H9 (cell line): Measurements from ENCODE around the gene STRIP1. TPM values are rescaled to one million over a fixed set of nuclear protein-coding genes. Genes with fewer than 3 reads are reported as not detected.

Experiments used
- DNase-seq: peaks from one replicate; pipeline ENCODE4 v3.0.0-alpha.2; 2017
- H2AFZ ChIP-seq: one replicate; pipeline ENCODE4 v1.6.1; 2013; ENCODE audit warnings: mild to moderate bottlenecking, low read length, control low read depth, moderate library complexity
- H2AK5ac ChIP-seq: 2 replicates; pipeline ENCODE4 v1.6.1; 2013; ENCODE audit warnings: low read length, control low read depth, mixed read lengths; ENCODE audit not compliant: insufficient read length
- H2BK120ac ChIP-seq: one replicate; pipeline ENCODE4 v1.6.1; 2013; ENCODE audit warnings: low read depth, mild to moderate bottlenecking, low read length, control low read depth, inconsistent platforms; ENCODE audit not compliant: poor library complexity, severe bottlenecking
- H2BK12ac ChIP-seq: 2 replicates; pipeline ENCODE4 v1.6.1; 2013; ENCODE audit warnings: low read length, control low read depth, mixed read lengths, low read depth; ENCODE audit not compliant: insufficient read length
- H2BK15ac ChIP-seq: 2 replicates; pipeline ENCODE4 v1.6.1; 2013; ENCODE audit warnings: low read depth, low read length, control low read depth
- H2BK20ac ChIP-seq: one replicate; pipeline ENCODE4 v1.6.1; 2013; ENCODE audit warnings: low read depth, mild to moderate bottlenecking, low read length, control low read depth, inconsistent platforms; ENCODE audit not compliant: poor library complexity, severe bottlenecking
- H2BK5ac ChIP-seq: 2 replicates; pipeline ENCODE4 v1.6.1; 2013; ENCODE audit warnings: low read length, control low read depth, mixed read lengths; ENCODE audit not compliant: insufficient read length
- H3K14ac ChIP-seq: 2 replicates; pipeline ENCODE4 v1.6.1; 2013; ENCODE audit warnings: low read length, control low read depth; ENCODE audit not compliant: insufficient read depth
- H3K18ac ChIP-seq: 2 replicates; pipeline ENCODE4 v1.6.1; 2013; ENCODE audit warnings: low read depth, mild to moderate bottlenecking, mixed read lengths, low read length, control low read depth; ENCODE audit not compliant: insufficient read length
- H3K23ac ChIP-seq: 2 replicates; pipeline ENCODE4 v1.6.1; 2013; ENCODE audit warnings: low read length, control low read depth, mixed read lengths, low read depth; ENCODE audit not compliant: insufficient read length
- H3K23me2 ChIP-seq: 2 replicates; pipeline ENCODE4 v1.6.1; 2013; ENCODE audit warnings: low read depth, mild to moderate bottlenecking, mixed read lengths, low read length, control low read depth; ENCODE audit not compliant: insufficient read length, poor library complexity, severe bottlenecking
- H3K27ac ChIP-seq: 2 replicates; pipeline ENCODE4 v1.5.1; 2013; ENCODE audit warnings: low read length, control low read depth, mixed read lengths, low read depth; ENCODE audit not compliant: insufficient read length
- H3K27me3 ChIP-seq: 2 replicates; pipeline ENCODE4 v1.6.1; 2013; ENCODE audit warnings: low read length, control low read depth, inconsistent platforms; ENCODE audit not compliant: insufficient read depth
- H3K4ac ChIP-seq: 2 replicates; pipeline ENCODE4 v1.6.1; 2013; ENCODE audit warnings: low read depth, mild to moderate bottlenecking, control low read depth, inconsistent platforms, low read length, moderate library complexity
- H3K4me1 ChIP-seq: 2 replicates; pipeline ENCODE4 v1.6.1; 2013; ENCODE audit warnings: low read length, control low read depth, inconsistent platforms; ENCODE audit not compliant: insufficient read depth
- H3K4me2 ChIP-seq: 2 replicates; pipeline ENCODE4 v1.6.1; 2013; ENCODE audit warnings: low read length, control low read depth, mixed read lengths; ENCODE audit not compliant: insufficient read length, insufficient read depth
- H3K56ac ChIP-seq: 2 replicates; pipeline ENCODE4 v1.6.1; 2013; ENCODE audit warnings: low read depth, mild to moderate bottlenecking, mixed read lengths, low read length, control low read depth; ENCODE audit not compliant: insufficient read length
- H3K79me1 ChIP-seq: 2 replicates; pipeline ENCODE4 v1.6.1; 2013; ENCODE audit warnings: low read depth, mild to moderate bottlenecking, moderate library complexity, low read length, control low read depth, inconsistent platforms; ENCODE audit not compliant: insufficient read depth, poor library complexity, severe bottlenecking
- H3K79me2 ChIP-seq: 2 replicates; pipeline ENCODE4 v1.6.1; 2013; ENCODE audit warnings: low read length, control low read depth, inconsistent platforms; ENCODE audit not compliant: insufficient read depth
- H3K9ac ChIP-seq: 2 replicates; pipeline ENCODE4 v1.6.1; 2013; ENCODE audit warnings: low read length, control low read depth, mixed read lengths; ENCODE audit not compliant: insufficient read length; ENCODE audit errors: extremely low read depth
- H3K9me3 ChIP-seq: one replicate; pipeline ENCODE4 v1.6.1; 2013; ENCODE audit warnings: low read depth, low read length, inconsistent platforms; ENCODE audit not compliant: control insufficient read depth
- H3T11ph ChIP-seq: one replicate; pipeline ENCODE4 v1.6.1; 2013; ENCODE audit warnings: mild to moderate bottlenecking, low read length, control low read depth, inconsistent platforms
- H4K20me1 ChIP-seq: one replicate; pipeline ENCODE4 v1.6.1; 2013; ENCODE audit not compliant: control insufficient read depth, insufficient read length, insufficient read depth
- H4K5ac ChIP-seq: 2 replicates; pipeline ENCODE4 v1.6.1; 2013; ENCODE audit warnings: low read depth, mild to moderate bottlenecking, mixed read lengths, low read length, control low read depth; ENCODE audit not compliant: insufficient read length
- H4K8ac ChIP-seq: replicated peaks from 2 replicates; pipeline ENCODE4 v1.6.1; 2013; ENCODE audit warnings: low read length, control low read depth, mixed read lengths, low read depth; ENCODE audit not compliant: insufficient read length
- H4K91ac ChIP-seq: 2 replicates; pipeline ENCODE4 v1.6.1; 2013; ENCODE audit warnings: low read depth, mild to moderate bottlenecking, moderate library complexity, mixed read lengths, low read length, control low read depth; ENCODE audit not compliant: insufficient read length
- H3K27ac Mint-ChIP-seq, 3 experiments: 2 replicates in 2 of 3; 3 replicates in 1 of 3; pipeline ENCODE4 v1.8.0; 2020 to 2021; ENCODE audit warnings: mixed read lengths in 3 of 3, mild to moderate bottlenecking in 1 of 3, moderate library complexity in 1 of 3
- H3K27me3 Mint-ChIP-seq: 2 replicates; pipeline ENCODE4 v1.8.0; 2021; ENCODE audit warnings: low read depth, mild to moderate bottlenecking, moderate library complexity, mixed read lengths
- H3K36me3 Mint-ChIP-seq, 3 experiments: 2 replicates in 2 of 3; 3 replicates in 1 of 3; pipeline ENCODE4 v1.8.0; 2020 to 2021; ENCODE audit warnings: low read depth in 3 of 3, mixed read lengths in 3 of 3; ENCODE audit not compliant: insufficient read depth in 1 of 3
- H3K4me1 Mint-ChIP-seq, 2 experiments: 2 replicates each; pipeline ENCODE4 v1.8.0; 2020; ENCODE audit warnings: mixed read lengths in 2 of 2
- H3K4me3 Mint-ChIP-seq, 2 experiments: 2 replicates in 1 of 2; 3 replicates in 1 of 2; pipeline ENCODE4 v1.8.0; 2020 to 2021; ENCODE audit warnings: mild to moderate bottlenecking in 2 of 2, mixed read lengths in 2 of 2, moderate library complexity in 1 of 2
- H3K9me3 Mint-ChIP-seq, 2 experiments: 2 replicates in 1 of 2; 3 replicates in 1 of 2; pipeline ENCODE4 v1.8.0; 2020; ENCODE audit warnings: mild to moderate bottlenecking in 2 of 2, mixed read lengths in 2 of 2, moderate library complexity in 1 of 2
- CTCF ChIP-seq: fragments of 200-600 bp; sonication (generic); conservative IDR thresholded peaks from 3 replicates; pipeline ENCODE4 v1.8.0; 2021; ENCODE audit warnings: antibody characterized with exemption, mild to moderate bottlenecking
- WGBS: extraction: QIAGEN DNeasy Blood & Tissue Kit; methylation state at CpG from one replicate; pipeline ENCODE4 v1.1.7; 2013; ENCODE audit warnings: missing lambda C conversion rate, low lambda C conversion rate, mixed read lengths; ENCODE audit not compliant: insufficient read length; ENCODE audit errors: extremely low coverage; 5-methylcytosine and 5-hydroxymethylcytosine counted together
- total RNA-seq: library from RNA; stranded (reverse); gene quantifications from 2 replicates; pipeline ENCODE4 v1.2.1, GENCODE V29; 2021

STRIP1 gene
- total RNA-seq, 1 experiment from 2014 or later: 43.6 TPM

DNA sequence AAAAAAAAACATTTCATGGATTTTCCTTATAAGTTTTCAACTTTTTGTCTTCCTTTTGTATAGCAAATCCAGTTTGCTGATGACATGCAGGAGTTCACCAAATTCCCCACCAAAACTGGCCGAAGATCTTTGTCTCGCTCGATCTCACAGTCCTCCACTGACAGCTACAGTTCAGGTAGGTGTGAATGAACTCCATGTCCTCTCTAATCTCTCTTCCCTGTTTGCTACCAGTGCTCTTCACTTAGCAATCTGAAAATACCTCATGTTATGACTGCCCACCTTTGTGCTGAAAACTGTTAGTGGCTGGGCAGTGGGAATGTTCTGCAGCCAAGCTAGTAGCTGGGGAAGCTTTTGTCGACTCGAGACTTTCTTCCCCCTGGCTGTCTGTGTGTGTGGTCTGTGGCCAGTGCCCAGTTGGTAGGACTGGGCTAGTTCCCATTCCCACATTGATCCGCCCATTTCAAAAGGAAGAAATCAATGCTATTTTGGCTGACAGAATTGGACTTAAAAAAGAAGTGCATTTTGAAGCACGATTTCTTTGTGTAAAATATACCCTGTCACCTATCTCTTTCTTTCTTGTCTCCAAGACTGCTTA lies 25.4 kb upstream of the STRIP1 start:
- no CpG with 5 or more reads among the region's 7 CpGs for WGBS
- peaks cover 19 to 49% (median 47%) of the 10 kb centered on the region in 3 experiments; a peak in 6 of 7 replicates for H3K36me3 Mint-ChIP-seq

More for the DNA sequence above, 25.4 kb upstream of the STRIP1 start:
- Histone ChIP-seq H3K23me2 (no peaks in the 10 kb centered on the region), H3K4me2 (no peak overlapping the region), H2AK5ac (no peak overlapping the region), H3K27ac (no peak overlapping the region), H3K9ac (no peak overlapping the region), H3K23ac (no peak overlapping the region), H3K79me1 (no peaks in the 10 kb centered on the region), H3K18ac (no peak overlapping the region), H3K79me2 (peaks cover 9% of the 10 kb centered on the region; the same call in 1 of the 2 replicates), H2BK12ac (no peak overlapping the region), H3K27me3 (no peaks in the 10 kb centered on the region), H3K4ac (no peak overlapping the region), H4K91ac (no peak overlapping the region), H3K9me3 (no peaks in the 10 kb centered on the region), H3K4me1 (peaks cover 13% of the 10 kb centered on the region), H3K14ac (no peak overlapping the region), H2BK20ac (no peak overlapping the region), H2BK120ac (no peak overlapping the region), H4K8ac (no peak overlapping the region), H2BK5ac (no peak overlapping the region), H2BK15ac (no peak overlapping the region), H2AFZ (no peak overlapping the region), H3T11ph (no peak overlapping the region), H3K56ac (no peak overlapping the region), H4K20me1 (no peaks in the 10 kb centered on the region), H4K5ac (no peak overlapping the region)
- no peaks in the 10 kb centered on the region for H3K27me3 Mint-ChIP-seq
- no peak for TF ChIP-seq CTCF
- peaks cover 34 to 39% of the 10 kb centered on the region in 2 experiments for H3K4me1 Mint-ChIP-seq
- DNase-seq: no peak
- no peaks in the 10 kb centered on the region for H3K9me3 Mint-ChIP-seq
- peak overlapping the region in 2 of 3 experiments; percentile 22 to 33; a peak in 1 of 7 replicates for H3K27ac Mint-ChIP-seq
- H3K4me3 Mint-ChIP-seq: no peak overlapping the region
